SK-N-SH (cell line): ENCODE data around the gene SLC12A7. TPM values are rescaled to one million over a fixed set of nuclear protein-coding genes. Genes with fewer than 3 reads are reported as not detected.

ENCODE experiments used
- CTCF ChIA-PET: fragments of 300-600, 350-600 bp; formaldehyde crosslinking; extraction: SDS; loops from one replicate; lab custom pipeline; 2021; lab: Yijun Ruan, JAX
- POLR2A ChIA-PET: fragments of 350-600 bp; sonication (Branson Sonifier 250); formaldehyde crosslinking; extraction: SDS; loops from one replicate; lab custom pipeline; 2020; ENCODE audit warnings: antibody characterized with exemption, inconsistent platforms; lab: Yijun Ruan, JAX
- DNase-seq: peaks from one replicate; pipeline ENCODE4 v3.0.0; 2012
- H2AFZ ChIP-seq: fragments of 200-600 bp; sonication (generic); 2 replicates; pipeline ENCODE4 v1.8.1; 2016; ENCODE audit warnings: antibody characterized with exemption, mild to moderate bottlenecking, low read depth
- H3F3A ChIP-seq: fragments of 200-600 bp; sonication (generic); replicated peaks from 2 replicates; pipeline ENCODE3; 2016; ENCODE audit warnings: antibody characterized with exemption, mild to moderate bottlenecking; ENCODE audit not compliant: insufficient read depth
- H3K27ac ChIP-seq, 2 experiments: fragments of 200-500 bp in 1 of 2; fragments of 200-600 bp in 1 of 2; sonication (Bioruptor generic) in 1 of 2; sonication (generic), shearing (Covaris generic) in 1 of 2; 2 replicates each; pipeline versions ENCODE4 v1.5.1 to v1.6.1; 2014 to 2016; ENCODE audit warnings: low read depth in 2 of 2, inconsistent platforms in 1 of 2, low read length in 1 of 2, mild to moderate bottlenecking in 1 of 2, mixed read lengths in 1 of 2
- H3K27me3 ChIP-seq: fragments of 200-600 bp; sonication (generic), shearing (Covaris generic); 2 replicates; pipeline ENCODE4 v1.6.1; 2016; ENCODE audit warnings: mixed run types; ENCODE audit not compliant: insufficient read depth
- H3K36me3 ChIP-seq, 2 experiments: fragments of 200-500 bp in 1 of 2; fragments of 200-600 bp in 1 of 2; sonication (Bioruptor generic) in 1 of 2; sonication (generic) in 1 of 2; replicated peaks in 1 of 2; 2 replicates each; pipeline versions ENCODE3 to v1.5.1; 2014 to 2016; ENCODE audit warnings: low read length in 1 of 2, mild to moderate bottlenecking in 1 of 2; ENCODE audit not compliant: insufficient read depth in 2 of 2, control insufficient read depth in 1 of 2
- H3K4me1 ChIP-seq, 2 experiments: fragments of 200-500 bp in 1 of 2; fragments of 200-600 bp in 1 of 2; sonication (Bioruptor generic) in 1 of 2; sonication (generic), shearing (Covaris generic) in 1 of 2; 2 replicates each; pipeline versions ENCODE4 v1.5.1 to v1.6.1; 2014 to 2016; ENCODE audit warnings: low read depth in 1 of 2, low read length in 1 of 2, mixed run types in 1 of 2; ENCODE audit not compliant: insufficient read depth in 2 of 2, control insufficient read depth in 1 of 2
- H3K4me2 ChIP-seq: fragments of 200-600 bp; sonication (generic), shearing (Covaris generic); 2 replicates; pipeline ENCODE4 v1.6.1; 2017; ENCODE audit warnings: mixed run types
- H3K4me3 ChIP-seq, 2 experiments: fragments of 200-500 bp in 1 of 2; fragments of 200-600 bp in 1 of 2; sonication (Bioruptor generic) in 1 of 2; sonication (generic), shearing (Covaris generic) in 1 of 2; 2 replicates each; pipeline versions ENCODE4 v1.5.1 to v1.8.1; 2014 to 2016; ENCODE audit warnings: low read depth in 2 of 2, inconsistent platforms in 1 of 2, low read length in 1 of 2, mild to moderate bottlenecking in 1 of 2, mixed read lengths in 1 of 2, moderate library complexity in 1 of 2
- H3K79me2 ChIP-seq: fragments of 200-600 bp; sonication (generic); 2 replicates; pipeline ENCODE4 v1.8.1; 2017; ENCODE audit warnings: mild to moderate bottlenecking; ENCODE audit not compliant: insufficient read depth
- H3K9ac ChIP-seq: fragments of 200-600 bp; sonication (generic); 2 replicates; pipeline ENCODE4 v1.6.1; 2017; ENCODE audit warnings: mixed run types
- H3K9me2 ChIP-seq: fragments of 200-600 bp; sonication (generic); 2 replicates; pipeline ENCODE4 v1.6.1; 2017; ENCODE audit warnings: mixed run types
- H3K9me3 ChIP-seq: fragments of 200-600 bp; sonication (generic); 2 replicates; pipeline ENCODE4 v1.6.1; 2017; ENCODE audit warnings: mixed run types, mild to moderate bottlenecking, moderate library complexity
- H4K20me1 ChIP-seq: fragments of 200-600 bp; sonication (generic); 2 replicates; pipeline ENCODE4 v1.6.1; 2017; ENCODE audit warnings: mild to moderate bottlenecking, mixed run types; ENCODE audit not compliant: insufficient read depth
- CHD2 ChIP-seq: fragments of 150-350 bp; IDR thresholded peaks from 2 replicates; pipeline ENCODE4 v1.6.1; 2018; ENCODE audit warnings: low read length; ENCODE audit not compliant: partially characterized antibody
- EP300 ChIP-seq, 2 experiments: IDR thresholded peaks; 2 replicates each; pipeline versions ENCODE4 v1.4.0 to v1.6.1; 2012; ENCODE audit warnings: borderline replicate concordance in 1 of 2, low read depth in 1 of 2, low read length in 1 of 2
- EZH2phosphoT487 ChIP-seq: fragments of 200-600 bp; sonication (generic); IDR thresholded peaks from 2 replicates; pipeline ENCODE4 v1.6.1; 2017; ENCODE audit warnings: low read depth, mixed run types, mild to moderate bottlenecking, antibody characterized with exemption, moderate library complexity, borderline replicate concordance
- GATA2 ChIP-seq: sonication (generic); formaldehyde crosslinking; IDR thresholded peaks from 2 replicates; pipeline ENCODE4 v1.5.0; 2020; ENCODE audit warnings: mild to moderate bottlenecking, missing genetic modification reagents
- JUND ChIP-seq: IDR thresholded peaks from 2 replicates; pipeline ENCODE4 v1.4.0; 2012
- MEF2A ChIP-seq: IDR thresholded peaks from 2 replicates; pipeline ENCODE4 v1.4.0; 2012; ENCODE audit warnings: low read depth, borderline replicate concordance
- MXI1 ChIP-seq: IDR thresholded peaks from 2 replicates; pipeline ENCODE4 v1.6.1; 2012; ENCODE audit warnings: mild to moderate bottlenecking, low read depth, low read length, improper control_type of control experiment
- NFIC ChIP-seq: IDR thresholded peaks from 2 replicates; pipeline ENCODE4 v1.4.0; 2012; ENCODE audit warnings: borderline replicate concordance
- NRF1 ChIP-seq: IDR thresholded peaks from 2 replicates; pipeline ENCODE4 v1.6.1; 2012; ENCODE audit warnings: low read depth, mild to moderate bottlenecking, low read length
- PBX3 ChIP-seq: IDR thresholded peaks from 2 replicates; pipeline ENCODE4; 2012
- RFX5 ChIP-seq: IDR thresholded peaks from 2 replicates; pipeline ENCODE4 v1.6.1; 2012; ENCODE audit warnings: mild to moderate bottlenecking, improper control_type of control experiment, low read length
- SMC3 ChIP-seq: IDR thresholded peaks from 2 replicates; pipeline ENCODE4 v1.6.1; 2012; ENCODE audit warnings: low read depth, low read length, improper control_type of control experiment
- TEAD4 ChIP-seq: IDR thresholded peaks from 2 replicates; pipeline ENCODE4 v1.4.0; 2012; ENCODE audit warnings: mild to moderate bottlenecking, borderline replicate concordance; ENCODE audit not compliant: insufficient read depth
- WGBS: methylation state at CpG from one replicate; pipeline ENCODE4 v1.1.6; 2017; ENCODE audit warnings: low lambda C conversion rate; 5-methylcytosine and 5-hydroxymethylcytosine counted together
- polyA plus RNA-seq, 3 experiments: library from polyadenylated mRNA; depleted of rRNA; stranded (reverse); fragments of >200 nt; gene quantifications; 2 replicates each; pipeline ENCODE4 v1.2.3, GENCODE V29; 2012
- TF ChIP-seq, protein P1 (sequence below): IDR thresholded peaks from 2 replicates; pipeline ENCODE4 v1.4.0; 2012; ENCODE audit warnings: low read depth, borderline replicate concordance
- TF ChIP-seq, protein P2 (sequence below): fragments of 200-600 bp; sonication (generic); IDR thresholded peaks from 2 replicates; pipeline ENCODE4 v1.6.1; 2017; ENCODE audit warnings: antibody characterized with exemption, mild to moderate bottlenecking, moderate library complexity

The SLC12A7 gene
- polyA plus RNA-seq, 1 of the 3 experiments (the other 2 are of a cell fraction), result 2.6 TPM

- TF ChIP-seq, protein P1, sequence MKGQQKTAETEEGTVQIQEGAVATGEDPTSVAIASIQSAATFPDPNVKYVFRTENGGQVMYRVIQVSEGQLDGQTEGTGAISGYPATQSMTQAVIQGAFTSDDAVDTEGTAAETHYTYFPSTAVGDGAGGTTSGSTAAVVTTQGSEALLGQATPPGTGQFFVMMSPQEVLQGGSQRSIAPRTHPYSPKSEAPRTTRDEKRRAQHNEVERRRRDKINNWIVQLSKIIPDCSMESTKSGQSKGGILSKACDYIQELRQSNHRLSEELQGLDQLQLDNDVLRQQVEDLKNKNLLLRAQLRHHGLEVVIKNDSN, result no peak
- no peak for TF ChIP-seq NRF1
- no peak for TF ChIP-seq MXI1
- TF ChIP-seq EP300 (IDR thresholded peaks at IDR 0.05; ENCODE audit: borderline replicate concordance in 1 of 2, low read depth in 1 of 2, low read length in 1 of 2), result no peak
- TF ChIP-seq, protein P2, sequence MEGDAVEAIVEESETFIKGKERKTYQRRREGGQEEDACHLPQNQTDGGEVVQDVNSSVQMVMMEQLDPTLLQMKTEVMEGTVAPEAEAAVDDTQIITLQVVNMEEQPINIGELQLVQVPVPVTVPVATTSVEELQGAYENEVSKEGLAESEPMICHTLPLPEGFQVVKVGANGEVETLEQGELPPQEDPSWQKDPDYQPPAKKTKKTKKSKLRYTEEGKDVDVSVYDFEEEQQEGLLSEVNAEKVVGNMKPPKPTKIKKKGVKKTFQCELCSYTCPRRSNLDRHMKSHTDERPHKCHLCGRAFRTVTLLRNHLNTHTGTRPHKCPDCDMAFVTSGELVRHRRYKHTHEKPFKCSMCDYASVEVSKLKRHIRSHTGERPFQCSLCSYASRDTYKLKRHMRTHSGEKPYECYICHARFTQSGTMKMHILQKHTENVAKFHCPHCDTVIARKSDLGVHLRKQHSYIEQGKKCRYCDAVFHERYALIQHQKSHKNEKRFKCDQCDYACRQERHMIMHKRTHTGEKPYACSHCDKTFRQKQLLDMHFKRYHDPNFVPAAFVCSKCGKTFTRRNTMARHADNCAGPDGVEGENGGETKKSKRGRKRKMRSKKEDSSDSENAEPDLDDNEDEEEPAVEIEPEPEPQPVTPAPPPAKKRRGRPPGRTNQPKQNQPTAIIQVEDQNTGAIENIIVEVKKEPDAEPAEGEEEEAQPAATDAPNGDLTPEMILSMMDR, result no peak
- no peak for TF ChIP-seq PBX3
- no peak for TF ChIP-seq NFIC
- no peak for TF ChIP-seq GATA2 (CRISPR knock-in tag)
- TF ChIP-seq EZH2phosphoT487, result no peak
- TF ChIP-seq CHD2, result no peak
- no peak for TF ChIP-seq MEF2A
- no peak for TF ChIP-seq SMC3
- no peak for TF ChIP-seq RFX5
Observed at GRCh38 chr5:1121044-1121443, 9.2 kb upstream of the SLC12A7 start (continued).

GRCh38 chr5:1120236-1120999 is 8.6 kb upstream of the SLC12A7 start:
- DNase-seq, result no peak
- ChIA-PET CTCF (interaction anchor here (0.6 to 1.5 kb wide), 4 partner anchors 47 to 210 kb away, joined by 3 read pairs; no protein-coding TSS in a partner anchor), POLR2A (no interaction called here)
- H3K27me3 ChIP-seq, result no peaks in the 10 kb centered on the region; the same call in 1 of the 2 replicates
- no peak overlapping the region for H3K9ac ChIP-seq
- 72% methylated on average over 19 of the region's 41 CpGs for WGBS
- H3K27ac ChIP-seq, result no peak overlapping the region
- H3K4me1 ChIP-seq, result peaks cover 0 to 32% of the 10 kb centered on the region in 2 experiments; a peak in 2 of 4 replicates
- H4K20me1 ChIP-seq, result no peaks in the 10 kb centered on the region
- no peaks in the 10 kb centered on the region for H3F3A ChIP-seq
- H3K79me2 ChIP-seq, result no peaks in the 10 kb centered on the region
- H3K4me2 ChIP-seq, result no peak overlapping the region
- H3K36me3 ChIP-seq, result no peaks in the 10 kb centered on the region
- TF ChIP-seq JUND, result no peak
- TF ChIP-seq, protein P1, result no peak
- TF ChIP-seq TEAD4, result no peak
- H2AFZ ChIP-seq, result no peak overlapping the region
- no peaks in the 10 kb centered on the region for H3K9me3 ChIP-seq
- no peak overlapping the region for H3K4me3 ChIP-seq
- H3K9me2 ChIP-seq, result no peaks in the 10 kb centered on the region
